Measurements from ENCODE around the gene NOS1AP.
A peak's percentile ranks its signal among the peaks of the same experiment; 100 is the strongest.

Gene NOS1AP

GRCh38 chr1:162033428-162033827 lies 36.1 kb upstream of the NOS1AP start:
- TF ChIP-seq ZFP3 (CRISPR knock-in tag; IDR thresholded peaks at IDR 0.05) (no peak), ZC3H10 (CRISPR knock-in tag; IDR thresholded peaks at IDR 0.05) (no peak), RARB (CRISPR knock-in tag; IDR thresholded peaks at IDR 0.05) (no peak), ZNF8 (CRISPR knock-in tag; IDR thresholded peaks at IDR 0.05) (no peak), ISL1 (CRISPR knock-in tag; IDR thresholded peaks at IDR 0.05) (no peak), TSHZ2 (CRISPR knock-in tag; IDR thresholded peaks at IDR 0.05) (no peak), CREB5 (CRISPR knock-in tag; IDR thresholded peaks at IDR 0.05; ENCODE audit: low read depth) (no peak), CSDC2 (CRISPR knock-in tag; IDR thresholded peaks at IDR 0.05) (no peak), TCF4 (CRISPR knock-in tag; IDR thresholded peaks at IDR 0.05; ENCODE audit: borderline replicate concordance) (no peak), PPARA (CRISPR knock-in tag; IDR thresholded peaks at IDR 0.05; ENCODE audit: borderline replicate concordance) (no peak), BACH2 (CRISPR knock-in tag; IDR thresholded peaks at IDR 0.05; ENCODE audit: borderline replicate concordance) (no peak), CSRNP3 (CRISPR knock-in tag; IDR thresholded peaks at IDR 0.05) (no peak), GLIS3 (CRISPR knock-in tag; IDR thresholded peaks at IDR 0.05) (no peak), OSR1 (CRISPR knock-in tag; IDR thresholded peaks at IDR 0.05) (no peak), PATZ1 (CRISPR knock-in tag; IDR thresholded peaks at IDR 0.05; ENCODE audit: borderline replicate concordance) (no peak), TOX (CRISPR knock-in tag; IDR thresholded peaks at IDR 0.05; ENCODE audit: borderline replicate concordance) (no peak), ZNF565 (CRISPR knock-in tag; conservative IDR thresholded peaks at IDR 0.05; ENCODE audit: low read depth) (no peak), ZNF70 (CRISPR knock-in tag; IDR thresholded peaks at IDR 0.05) (no peak)
- no peak for ATAC-seq

- peak; percentile 9; the same call in 2 of the 3 replicates for ATAC-seq
- TF ChIP-seq ZNF565 (CRISPR knock-in tag; conservative IDR thresholded peaks at IDR 0.05; ENCODE audit: low read depth): no peak
- TF ChIP-seq POU6F1 (CRISPR knock-in tag; IDR thresholded peaks at IDR 0.05; ENCODE audit: borderline replicate concordance, low read depth): no peak
- TF ChIP-seq ZNF70 (CRISPR knock-in tag; IDR thresholded peaks at IDR 0.05): no peak
- no peak for TF ChIP-seq TOX (CRISPR knock-in tag; IDR thresholded peaks at IDR 0.05; ENCODE audit: borderline replicate concordance)
- no peak for TF ChIP-seq ZFP30 (CRISPR knock-in tag; IDR thresholded peaks at IDR 0.05)
- TF ChIP-seq ZFP3 (CRISPR knock-in tag; IDR thresholded peaks at IDR 0.05): no peak
- TF ChIP-seq CREB5 (CRISPR knock-in tag; IDR thresholded peaks at IDR 0.05; ENCODE audit: low read depth): no peak
- no peak for TF ChIP-seq PATZ1 (CRISPR knock-in tag; IDR thresholded peaks at IDR 0.05; ENCODE audit: borderline replicate concordance)
- TF ChIP-seq OSR1 (CRISPR knock-in tag; IDR thresholded peaks at IDR 0.05): no peak
- TF ChIP-seq BACH2 (CRISPR knock-in tag; IDR thresholded peaks at IDR 0.05; ENCODE audit: borderline replicate concordance): no peak
- TF ChIP-seq ARNTL (CRISPR knock-in tag; IDR thresholded peaks at IDR 0.05; ENCODE audit: borderline replicate concordance, low read depth): no peak
- no peak for TF ChIP-seq ESRRG (CRISPR knock-in tag; IDR thresholded peaks at IDR 0.05)
- TF ChIP-seq CSRNP3 (CRISPR knock-in tag; IDR thresholded peaks at IDR 0.05): no peak
Measured at GRCh38 chr1:162035241-162035640, 34.2 kb upstream of the NOS1AP start.

Data from SK-N-SH treated with all-trans-retinoic acid at 6 μM for 48 hours (cell line).